NCI-H226 (cell line): ENCODE results near the gene KNDC1.

Source experiments
- DNase-seq: peaks from one replicate; pipeline ENCODE4 v3.0.0-alpha.2; 2015

The KNDC1 gene

GRCh38 chr10:133196221-133196915 is 36.3 kb downstream of the KNDC1 start:
- DNase-seq, result no peak

DNA sequence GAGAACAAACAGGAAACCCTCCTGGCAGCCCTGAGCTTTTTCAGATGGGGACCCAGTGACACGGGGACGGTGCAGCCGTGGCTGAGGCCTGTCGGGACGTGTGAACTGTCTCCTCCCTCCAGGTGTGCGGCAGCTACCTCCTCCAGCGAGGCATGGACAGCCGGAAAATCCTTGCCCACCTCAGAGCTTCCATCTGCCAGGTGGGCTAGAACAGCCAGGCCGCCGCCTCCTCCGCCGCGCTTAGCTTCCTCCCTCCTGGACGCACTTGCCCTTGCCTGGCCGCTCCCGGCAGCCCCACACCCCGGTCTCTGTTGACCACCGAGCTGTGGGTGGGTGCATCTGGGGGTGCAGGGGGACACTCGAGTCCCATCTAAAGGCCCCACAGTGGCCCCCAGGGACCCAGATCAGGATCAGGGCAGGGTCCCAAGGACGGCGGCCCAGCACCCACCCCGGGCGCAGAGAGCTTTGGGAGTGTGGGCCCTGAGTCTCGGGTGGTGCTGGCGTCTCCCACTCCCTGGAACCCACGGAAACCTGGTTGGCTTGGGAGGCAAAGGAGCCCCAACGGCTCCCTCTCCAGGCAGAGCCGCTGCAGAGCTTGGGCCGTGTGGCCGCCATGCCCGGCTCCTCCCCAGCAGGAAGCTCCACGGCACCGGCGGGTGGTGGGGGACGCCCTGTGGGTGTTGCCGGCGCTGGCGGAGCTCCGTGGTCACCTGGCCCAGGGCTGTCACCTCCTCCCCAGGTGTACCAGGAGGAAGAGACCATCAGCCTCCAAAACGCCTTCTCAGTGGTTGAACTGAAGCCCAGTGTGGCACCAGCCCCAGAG is 37.1 kb downstream of the KNDC1 start:
- no peak for DNase-seq

- DNase-seq, result no peak
These were observed 37.8 kb downstream of the KNDC1 start for GRCh38 chr10:133197786-133198185.

GRCh38 chr10:133198206-133198605 is 38.2 kb downstream of the KNDC1 start:
- DNase-seq, result no peak

DNA sequence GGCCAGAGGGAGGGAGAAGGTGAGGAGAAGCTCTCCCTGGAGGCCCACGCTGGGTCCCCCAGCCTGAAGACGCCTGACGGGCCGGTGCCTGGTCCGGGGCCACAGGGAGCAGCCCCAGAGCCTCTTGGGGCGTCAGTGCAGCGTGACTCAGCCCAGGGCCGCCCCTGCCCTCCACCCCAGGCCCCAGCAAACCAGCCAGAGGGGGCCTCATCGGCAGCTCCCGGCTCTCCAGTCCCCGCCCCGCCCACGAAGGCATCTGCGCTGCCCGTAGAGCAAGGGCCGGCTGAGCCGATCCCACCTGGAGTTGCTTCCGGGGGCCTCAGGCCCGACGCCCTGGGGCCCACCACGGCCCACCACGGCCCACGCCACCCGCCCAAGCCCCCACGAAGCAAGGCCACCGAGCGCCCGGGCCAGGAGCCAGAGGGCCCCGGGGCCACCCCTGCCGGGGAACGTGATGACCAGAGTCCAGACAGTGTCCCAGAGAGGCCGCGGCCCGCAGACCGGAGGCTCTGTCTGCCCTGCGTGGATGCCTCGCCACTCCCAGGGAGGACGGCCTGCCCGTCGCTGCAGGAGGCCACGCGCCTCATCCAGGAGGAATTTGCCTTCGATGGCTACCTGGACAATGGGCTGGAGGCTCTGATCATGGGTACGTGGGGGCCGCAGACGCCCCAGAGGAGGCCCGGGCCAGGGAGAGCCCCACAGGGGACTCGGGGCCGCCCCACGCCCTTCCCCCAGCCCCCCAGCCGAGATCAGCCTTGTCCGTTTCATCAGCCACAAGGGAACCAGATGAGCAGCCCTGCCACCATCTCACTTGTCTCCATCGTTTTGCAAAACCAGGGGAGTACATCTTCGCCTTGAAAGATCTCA is 38.8 kb downstream of the KNDC1 start:
- no peak for DNase-seq

- DNase-seq, result no peak
These were observed 39.5 kb downstream of the KNDC1 start for GRCh38 chr10:133199488-133199885.

DNA sequence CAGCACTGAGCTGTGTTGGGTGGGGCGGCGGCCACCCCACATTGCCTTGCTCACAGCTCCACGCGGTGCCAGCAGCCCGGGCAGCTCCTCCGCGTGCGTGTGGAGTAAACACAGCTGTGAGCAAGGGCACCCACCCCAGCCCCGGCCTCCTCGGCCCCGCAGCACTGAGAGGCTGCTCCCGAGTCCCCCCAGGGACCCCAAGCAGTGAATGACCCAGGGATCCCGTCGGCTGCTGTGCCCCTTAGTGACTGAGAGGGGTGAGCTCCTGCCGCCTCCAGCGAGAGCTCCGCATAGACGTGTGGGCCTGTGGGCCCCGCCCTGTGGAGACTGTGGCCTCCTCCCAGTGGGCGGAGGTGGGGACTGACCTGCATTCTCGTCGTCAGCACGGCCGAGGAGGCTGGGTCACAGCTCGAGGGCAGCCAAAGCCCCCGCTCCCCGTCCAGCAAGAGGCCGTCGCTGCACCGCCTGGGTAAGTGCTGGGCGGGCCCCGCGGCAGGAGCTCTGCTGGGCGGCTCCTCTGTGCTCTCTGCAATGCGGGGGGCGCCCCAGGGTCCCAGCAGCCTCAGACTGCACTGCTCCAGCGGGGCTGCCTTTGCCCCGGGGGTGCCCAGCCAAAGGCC is 40.1 kb downstream of the KNDC1 start:
- DNase-seq, result no peak

GRCh38 chr10:133200621-133201031 is 40.6 kb downstream of the KNDC1 start:
- DNase-seq, result no peak

- no peak for DNase-seq
These were observed 41.3 kb downstream of the KNDC1 start for GRCh38 chr10:133201151-133201947.

DNA sequence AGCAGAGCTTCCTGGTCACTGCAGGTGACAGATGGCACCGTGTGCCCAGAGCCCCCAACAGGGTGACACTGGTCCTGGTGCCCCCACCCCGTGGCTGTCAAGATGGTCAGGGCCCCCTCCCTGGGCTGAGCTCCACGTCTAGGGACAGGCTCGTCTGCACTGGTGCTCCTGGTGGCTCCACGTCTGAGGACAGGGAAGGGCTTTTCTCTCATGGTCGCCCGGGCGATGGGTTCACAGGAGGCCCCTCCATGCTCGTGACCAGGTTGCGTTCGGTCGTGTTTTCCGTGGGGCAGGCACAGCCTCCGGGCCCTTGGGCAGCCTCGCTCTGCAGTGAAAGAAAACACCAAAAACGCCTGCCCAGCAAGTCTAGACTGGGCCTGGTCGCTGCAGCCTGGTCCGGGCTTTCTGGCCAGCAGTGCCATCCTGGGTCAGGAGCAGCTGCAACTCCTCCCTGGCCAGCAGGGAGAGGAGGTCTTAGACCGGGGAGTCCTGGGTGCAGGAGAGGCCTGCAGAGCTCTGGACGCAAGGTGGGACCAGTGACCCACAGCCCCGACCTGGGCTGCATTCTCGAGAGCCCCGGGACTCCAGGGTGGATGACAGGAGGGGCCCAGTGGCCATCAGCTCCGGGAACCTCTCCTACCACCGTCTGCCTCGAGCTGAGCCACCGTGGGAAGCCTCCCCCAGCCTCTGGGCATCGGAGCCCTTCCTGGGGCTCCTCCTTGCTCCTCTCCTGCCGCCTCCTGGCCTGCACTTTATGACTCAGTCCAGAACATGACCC is 42.1 kb downstream of the KNDC1 start:
- no peak for DNase-seq

DNA sequence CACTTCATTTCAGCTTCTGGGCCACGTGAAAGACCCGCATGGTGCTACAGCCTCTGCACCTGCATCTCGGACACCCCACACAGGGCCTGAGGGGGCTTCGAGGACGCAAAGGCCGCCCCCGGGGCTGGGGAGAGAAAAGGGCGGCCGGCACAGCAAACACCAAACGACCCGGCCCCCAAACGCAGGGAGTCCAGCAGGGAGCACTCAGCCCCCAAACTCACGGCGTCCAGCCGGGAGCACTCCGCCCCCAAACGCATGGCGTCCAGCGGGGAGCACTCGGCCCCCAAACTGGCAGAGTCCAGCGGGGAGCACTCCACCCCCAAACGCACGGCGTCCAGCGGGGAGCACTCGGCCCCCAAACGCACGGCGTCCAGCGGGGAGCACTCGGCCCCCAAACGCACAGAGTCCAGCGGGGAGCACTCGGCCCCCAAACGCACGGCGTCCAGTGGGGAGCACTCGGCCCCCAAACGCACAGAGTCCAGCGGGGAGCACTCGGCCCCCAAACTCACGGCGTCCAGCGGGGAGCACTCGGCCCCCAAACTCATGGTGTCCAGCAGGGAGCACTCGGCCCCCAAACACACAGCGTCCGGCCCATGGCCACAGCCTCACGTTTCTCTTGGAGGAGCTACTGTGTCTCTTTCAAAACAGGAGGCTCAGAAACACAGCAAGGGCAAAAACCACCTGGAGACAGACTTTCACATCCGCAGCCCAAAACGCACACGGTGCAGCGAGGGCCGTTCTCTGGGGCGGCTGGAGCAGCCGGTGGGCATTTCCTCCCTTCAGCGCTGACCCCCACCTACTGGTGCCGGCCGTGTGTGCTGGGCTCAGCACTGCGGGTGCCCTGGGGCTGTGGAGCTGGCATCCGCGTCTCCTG is 43.0 kb downstream of the KNDC1 start:
- no peak for DNase-seq

DNA sequence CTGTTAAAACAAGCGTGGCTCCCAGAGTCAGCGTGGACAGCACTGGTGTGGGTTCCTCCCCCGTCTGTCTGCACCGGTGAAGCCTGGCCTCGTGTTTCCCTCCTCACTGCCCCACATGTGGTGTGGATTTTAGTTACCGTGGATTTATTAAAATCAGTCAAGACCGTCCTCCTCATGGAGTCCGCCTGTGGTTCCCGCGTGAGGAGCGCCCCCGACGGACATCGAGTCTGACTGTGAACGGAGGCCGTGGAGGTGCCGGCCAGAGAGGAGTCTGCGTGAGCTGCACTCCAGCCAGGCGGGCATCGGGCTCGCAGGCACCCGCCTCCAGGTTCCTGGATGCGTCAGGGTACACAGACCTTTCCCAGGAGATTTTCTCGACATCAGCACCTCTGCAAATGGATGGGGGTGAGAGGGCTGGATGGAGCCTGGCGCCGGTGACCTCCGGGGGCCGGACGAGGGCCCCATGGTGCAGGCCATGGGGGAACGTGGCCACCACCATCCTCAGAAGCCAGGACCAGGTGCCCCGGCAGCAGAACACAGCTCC is 43.7 kb downstream of the KNDC1 start:
- DNase-seq, result no peak

GRCh38 chr10:133204226-133205015 is 44.4 kb downstream of the KNDC1 start:
- DNase-seq, result no peak

- no peak for DNase-seq
These were observed 45.1 kb downstream of the KNDC1 start for GRCh38 chr10:133205146-133205545.

- DNase-seq, result no peak
These were observed 46.5 kb downstream of the KNDC1 start for GRCh38 chr10:133206356-133207040.

DNA sequence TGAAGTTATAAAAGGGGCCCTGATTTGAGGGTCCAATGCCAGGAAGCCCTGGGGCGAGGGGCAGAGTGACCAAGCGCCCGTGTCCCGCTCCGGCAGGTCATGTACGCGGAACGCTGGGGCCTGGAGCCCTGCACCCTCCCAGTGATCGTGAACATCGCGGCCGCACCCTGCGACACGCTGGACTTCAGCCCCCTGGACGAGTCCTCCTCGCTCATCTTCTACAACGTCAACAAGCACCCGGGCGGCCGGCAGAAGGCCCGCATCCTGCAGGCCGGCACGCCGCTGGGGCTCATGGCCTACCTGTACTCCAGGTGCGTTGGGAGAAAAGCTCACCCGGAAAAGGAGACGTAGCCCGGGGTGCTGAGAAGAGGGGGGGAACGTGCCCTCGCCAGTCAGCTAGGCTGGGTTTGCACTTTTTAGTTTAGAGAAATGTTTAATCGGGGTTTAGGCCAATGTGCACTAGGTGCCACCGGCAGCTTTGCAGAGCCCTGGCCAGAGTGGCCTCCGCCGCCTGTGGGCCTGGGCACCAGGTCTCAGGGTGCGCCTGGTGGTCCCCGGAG is 47.1 kb downstream of the KNDC1 start:
- DNase-seq, result no peak

DNA sequence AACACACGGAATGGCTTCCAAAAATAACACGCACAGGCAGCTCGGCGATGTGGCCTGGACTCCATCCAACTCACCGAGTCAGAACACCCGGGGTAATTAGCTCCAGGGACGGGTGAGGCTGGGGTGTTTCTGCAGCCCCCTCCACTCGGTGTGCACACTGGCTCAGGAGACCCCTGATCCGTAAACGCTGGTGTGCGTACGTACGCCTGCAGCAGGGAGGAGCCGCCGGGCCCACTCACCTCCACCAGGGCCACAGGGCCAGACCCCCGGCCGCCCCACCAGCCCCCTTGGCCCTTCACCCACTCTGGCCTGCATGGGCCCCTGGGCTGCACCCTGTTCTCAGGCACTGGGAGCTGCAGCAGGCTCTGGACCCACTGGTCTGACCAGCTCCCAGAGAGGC is 47.6 kb downstream of the KNDC1 start:
- DNase-seq, result no peak

- no peak for DNase-seq
These were observed 48.4 kb downstream of the KNDC1 start for GRCh38 chr10:133208466-133208865.
